Activated CD8-positive, alpha-beta memory T cell treated with anti-CD3 and anti-CD28 coated beads for 4 hours (primary cell): Measurements from ENCODE around the gene DNAAF5.
"Not testable (repeated sequence)": the region's sequence is repeated elsewhere in the genome, so short reads cannot be mapped to it uniquely, and the experiment has no call there.

Experiments
- DNase-seq, 2 donors: peaks; one replicate each; pipeline ENCODE4 v3.0.0-alpha.2; 2020; ENCODE audit warnings: low read depth in 2 of 2

The DNAAF5 gene

DNA sequence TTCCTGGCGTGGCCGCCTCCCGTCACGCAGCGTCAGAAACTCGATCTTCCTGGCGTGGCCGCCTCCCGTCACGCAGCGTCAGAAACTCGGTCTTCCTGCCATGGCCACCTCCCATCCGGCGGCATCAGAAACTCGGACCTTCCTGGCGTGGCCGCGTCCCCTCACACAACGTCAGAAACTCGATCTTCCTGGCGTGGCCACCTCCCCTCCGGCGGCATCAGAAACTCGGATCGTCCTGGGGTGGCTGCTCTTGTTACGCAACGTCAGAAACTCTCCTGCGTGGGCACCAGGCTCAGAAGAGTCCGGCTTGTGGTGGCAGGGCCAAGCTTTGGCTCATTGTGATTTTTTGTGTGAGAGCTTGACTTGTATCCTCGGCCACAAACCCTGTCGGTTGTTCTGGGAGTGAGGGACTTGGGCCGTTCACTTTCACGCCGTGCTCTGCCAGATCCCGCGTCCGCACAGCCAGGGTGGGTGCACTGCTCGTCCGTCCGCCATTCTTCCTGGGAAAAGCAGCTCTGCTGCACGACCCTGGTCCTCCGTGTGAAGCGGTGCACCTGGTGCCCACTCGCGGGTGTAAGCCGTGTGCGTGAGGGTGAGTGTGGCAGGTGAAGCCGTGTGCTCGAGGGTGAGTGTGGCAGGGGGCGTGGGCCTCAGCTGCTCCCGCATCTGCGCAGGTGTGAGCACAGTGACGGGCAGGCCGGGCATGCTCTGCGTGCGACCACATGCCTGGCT is 56.4 kb downstream of the DNAAF5 start:
- no peak for DNase-seq

DNA sequence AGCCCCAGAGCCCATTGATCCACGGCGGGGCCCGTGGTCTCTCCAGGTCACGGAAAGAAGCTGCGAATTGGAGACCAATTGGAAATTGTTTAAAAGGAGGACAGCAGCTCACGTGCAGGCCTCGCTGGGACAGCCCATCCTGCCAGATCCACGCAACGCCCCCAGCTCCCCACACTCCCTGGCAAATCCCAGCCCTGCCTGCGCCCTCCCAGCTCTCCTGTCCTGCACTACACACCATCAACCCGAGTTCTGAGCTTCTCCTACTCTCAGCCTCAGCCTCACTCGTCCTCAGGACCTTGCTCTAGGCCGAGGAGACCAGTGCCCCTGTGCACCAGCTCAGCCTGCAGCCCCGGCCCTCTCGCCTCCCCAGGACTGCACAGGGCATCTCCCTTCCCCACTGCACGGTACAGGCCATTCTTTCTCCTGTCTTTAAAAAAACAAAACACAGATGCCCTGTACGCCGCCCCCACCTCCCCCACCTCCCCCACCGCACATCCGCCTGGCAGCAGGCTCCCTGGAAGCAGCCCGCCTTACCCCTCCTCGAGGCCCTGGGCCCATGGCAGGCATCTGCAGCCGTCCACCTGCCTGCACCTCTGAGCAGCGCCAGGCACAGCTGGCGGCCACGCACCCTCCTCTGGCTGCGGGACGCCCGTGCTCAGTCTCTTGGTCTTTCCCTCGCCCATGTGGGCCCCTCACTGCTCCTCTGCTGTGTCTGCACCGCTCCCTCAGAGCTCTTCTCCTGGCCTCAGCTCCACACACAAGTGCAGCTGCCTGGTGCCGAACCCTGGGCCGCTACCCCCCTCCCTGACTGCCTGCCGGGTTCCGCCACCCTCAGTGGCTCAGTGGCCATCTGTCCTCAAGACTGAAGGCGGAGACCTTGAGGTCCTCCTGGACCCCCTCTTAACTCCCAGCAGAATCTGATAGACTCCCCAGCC is 57.3 kb downstream of the DNAAF5 start:
- DNase-seq: no peak

DNA sequence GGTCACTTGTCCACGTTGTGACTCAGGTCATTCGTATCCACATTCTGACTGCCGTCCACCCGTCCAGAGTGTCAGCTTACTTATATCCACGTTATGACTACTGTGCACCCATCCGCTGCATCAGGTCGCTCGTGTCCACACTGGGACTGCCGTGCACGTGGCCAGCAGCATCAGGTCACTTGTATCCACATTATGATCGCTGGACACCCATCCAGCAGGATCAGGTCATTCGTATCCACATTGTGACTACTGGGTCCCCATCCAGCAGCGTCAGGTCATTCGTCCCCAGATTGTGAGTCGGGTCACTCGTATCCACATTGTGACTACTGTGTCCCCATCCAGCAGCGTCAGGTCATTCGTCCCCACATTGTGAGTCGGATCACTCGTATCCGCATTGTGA is 58.5 kb downstream of the DNAAF5 start:
- DNase-seq: no peak

DNA sequence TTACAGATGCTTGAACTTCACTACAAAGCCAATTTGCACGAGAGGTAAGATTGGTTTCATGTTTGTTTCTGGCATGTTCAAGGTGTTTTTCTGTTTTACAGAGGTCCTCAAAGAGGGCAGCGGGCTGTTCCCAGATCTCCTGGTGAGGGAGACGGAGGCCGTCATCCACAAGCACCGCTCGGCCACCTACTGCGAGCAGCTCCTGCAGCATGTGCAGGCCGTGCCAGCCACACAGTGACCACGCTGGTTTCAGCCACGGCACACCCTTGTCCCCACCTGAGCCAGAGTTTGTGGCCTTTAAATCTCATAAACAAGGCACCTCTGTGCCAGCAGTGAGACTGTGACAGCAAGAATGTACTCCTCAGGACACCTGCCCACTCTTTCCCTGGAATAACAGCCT is 58.9 kb downstream of the DNAAF5 start:
- DNase-seq: no peak

DNA sequence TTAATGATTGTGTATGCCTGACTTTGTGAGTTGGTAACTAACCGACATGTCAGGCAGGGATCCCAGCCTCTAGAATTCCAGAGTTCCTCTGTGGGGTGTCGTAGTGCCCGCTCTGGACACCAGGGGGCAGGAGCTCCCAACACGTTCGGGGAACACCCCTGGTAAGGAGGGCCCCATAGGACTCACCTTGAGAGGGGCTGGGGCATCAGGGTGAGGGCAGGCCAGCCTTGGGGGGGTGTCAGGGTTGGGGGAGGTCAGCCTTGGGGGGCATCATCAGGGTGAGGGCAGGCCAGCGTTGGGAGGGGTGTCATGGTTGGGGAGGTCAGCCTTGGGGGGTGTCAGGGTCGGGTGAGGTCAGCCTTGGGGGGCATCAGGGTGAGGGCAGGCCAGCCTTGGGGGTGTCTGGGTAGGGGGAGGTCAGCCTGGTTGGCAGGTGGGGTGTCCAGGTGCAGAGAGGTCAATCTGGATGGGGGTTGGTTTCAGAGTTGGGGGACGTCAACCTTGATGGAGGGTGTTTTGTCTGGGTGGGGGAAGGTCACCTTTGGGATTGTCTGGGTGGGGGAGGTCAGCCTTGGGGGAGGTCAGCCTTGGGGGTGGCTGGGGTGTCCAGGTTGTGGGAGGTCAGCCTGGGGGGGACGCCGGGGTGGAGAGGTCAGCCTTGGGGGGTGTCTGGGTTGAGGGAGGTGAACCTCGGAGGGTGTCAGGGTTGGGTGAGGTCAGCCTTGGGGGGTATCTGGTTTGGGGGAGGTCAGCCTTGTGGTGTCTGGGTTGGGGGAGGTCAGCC is 60.2 kb downstream of the DNAAF5 start:
- DNase-seq: peak; percentile 46

DNA sequence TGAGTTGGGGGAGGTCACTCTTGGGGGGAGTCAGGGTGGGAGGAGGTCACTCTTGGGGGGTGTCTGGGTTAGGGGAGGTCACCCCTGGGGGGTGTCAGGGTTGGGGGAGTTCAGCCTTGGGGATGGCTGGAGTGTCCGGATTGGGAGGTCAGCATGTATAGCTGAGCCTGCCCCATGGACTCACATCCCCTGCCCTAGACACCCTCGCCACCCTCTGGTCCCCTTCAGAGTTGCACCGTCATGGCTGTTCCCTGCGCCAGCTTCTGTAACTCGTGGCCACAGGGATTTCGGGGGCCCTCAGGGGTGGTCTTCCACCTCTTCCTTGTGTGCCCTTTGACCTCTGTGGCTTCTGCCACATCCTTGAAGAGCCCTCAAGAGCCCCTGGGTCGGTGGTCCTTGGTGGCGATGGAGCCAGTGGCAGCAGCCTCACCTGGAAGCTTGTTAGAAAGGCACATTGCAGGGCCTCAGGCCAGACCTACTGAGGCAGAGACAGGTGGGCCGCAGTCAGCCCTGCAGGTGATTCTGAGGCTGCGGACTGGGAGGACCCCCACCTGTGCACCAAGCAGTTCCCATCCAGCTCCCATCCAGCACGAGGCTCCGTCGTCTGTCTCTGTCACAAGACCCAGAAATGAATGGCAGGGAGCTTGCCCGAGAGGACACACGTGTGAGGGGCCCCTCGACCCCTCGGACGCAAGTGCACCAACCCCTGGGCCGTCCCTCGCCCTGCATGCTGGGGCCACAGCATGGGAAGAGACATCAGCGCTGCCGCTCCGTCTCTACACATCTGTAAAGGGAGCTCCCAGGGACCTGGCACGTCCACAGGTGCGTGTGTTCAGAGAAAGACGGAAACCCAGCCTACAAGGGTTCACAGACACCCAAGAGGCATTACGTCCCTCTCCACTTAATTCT is 61.1 kb downstream of the DNAAF5 start:
- no peak for DNase-seq

DNA sequence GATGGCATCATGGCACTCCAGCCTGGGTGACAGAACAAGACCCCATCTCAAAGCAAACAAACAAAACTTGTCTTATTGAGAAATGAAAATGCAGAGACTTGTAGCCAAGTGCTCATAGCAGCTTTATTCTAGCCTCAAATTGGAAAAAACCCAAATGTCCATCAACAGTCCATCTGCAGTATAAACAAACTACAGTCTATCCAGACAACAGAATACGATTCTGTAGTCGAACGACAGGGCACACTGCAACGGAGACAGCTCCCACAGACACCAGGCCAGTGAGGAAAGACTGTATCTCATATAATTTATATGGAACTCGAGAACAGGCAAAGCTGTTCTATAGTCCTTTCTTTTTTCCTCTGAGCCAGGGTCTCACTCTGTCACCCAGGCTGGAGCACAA is 65.0 kb downstream of the DNAAF5 start:
- no peak for DNase-seq

DNA sequence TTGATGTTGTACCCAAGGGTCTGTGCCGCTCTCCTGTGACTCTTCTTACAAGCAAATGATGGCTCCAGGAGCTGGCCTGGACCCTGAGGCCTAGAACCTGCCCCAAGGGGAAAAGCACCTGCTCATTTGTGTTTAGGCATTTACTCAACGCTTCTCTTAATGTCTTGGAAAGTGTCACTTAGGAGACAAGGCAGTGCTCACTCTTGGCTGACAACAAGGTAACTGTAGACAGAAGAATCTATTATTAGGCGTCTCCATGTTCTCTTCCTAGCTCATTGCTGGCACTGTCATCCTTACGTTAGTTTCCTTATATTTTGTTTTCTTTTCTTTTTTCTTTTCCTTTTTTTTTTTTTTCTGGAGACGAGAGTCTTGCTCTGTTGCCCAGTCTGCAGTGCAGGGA is 67.7 kb downstream of the DNAAF5 start:
- no peak for DNase-seq

DNA sequence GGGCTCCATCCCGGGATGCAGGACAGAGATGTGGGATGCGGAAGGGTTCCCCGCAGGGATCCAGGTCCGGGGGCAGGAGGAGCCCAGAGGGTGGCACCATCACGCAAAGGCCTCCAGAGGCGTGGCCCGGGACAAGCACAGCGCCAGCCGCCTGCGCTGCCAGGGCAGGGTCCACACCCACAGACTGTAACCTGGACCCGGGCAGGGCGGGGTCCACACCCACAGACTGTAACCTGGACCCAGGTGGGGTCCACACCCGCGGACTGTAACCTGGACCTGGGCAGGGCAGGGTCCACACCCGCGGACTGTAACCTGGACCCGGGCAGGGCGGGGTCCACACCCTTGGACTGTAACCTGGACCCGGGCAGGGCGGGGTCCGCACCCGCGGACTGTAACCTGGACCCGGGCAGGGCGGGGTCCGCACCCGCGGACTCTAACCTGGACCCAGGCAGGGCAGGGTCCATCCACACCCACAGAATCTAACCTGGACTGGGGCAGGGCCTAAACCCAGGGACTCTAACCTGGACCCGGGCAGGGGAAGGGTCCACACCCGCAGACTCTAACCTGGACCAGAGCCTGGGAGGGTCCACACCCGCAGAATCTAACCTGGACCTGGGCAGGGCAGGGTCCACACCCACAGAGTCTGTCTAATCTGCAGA is 68.3 kb downstream of the DNAAF5 start:
- no peak for DNase-seq

DNA sequence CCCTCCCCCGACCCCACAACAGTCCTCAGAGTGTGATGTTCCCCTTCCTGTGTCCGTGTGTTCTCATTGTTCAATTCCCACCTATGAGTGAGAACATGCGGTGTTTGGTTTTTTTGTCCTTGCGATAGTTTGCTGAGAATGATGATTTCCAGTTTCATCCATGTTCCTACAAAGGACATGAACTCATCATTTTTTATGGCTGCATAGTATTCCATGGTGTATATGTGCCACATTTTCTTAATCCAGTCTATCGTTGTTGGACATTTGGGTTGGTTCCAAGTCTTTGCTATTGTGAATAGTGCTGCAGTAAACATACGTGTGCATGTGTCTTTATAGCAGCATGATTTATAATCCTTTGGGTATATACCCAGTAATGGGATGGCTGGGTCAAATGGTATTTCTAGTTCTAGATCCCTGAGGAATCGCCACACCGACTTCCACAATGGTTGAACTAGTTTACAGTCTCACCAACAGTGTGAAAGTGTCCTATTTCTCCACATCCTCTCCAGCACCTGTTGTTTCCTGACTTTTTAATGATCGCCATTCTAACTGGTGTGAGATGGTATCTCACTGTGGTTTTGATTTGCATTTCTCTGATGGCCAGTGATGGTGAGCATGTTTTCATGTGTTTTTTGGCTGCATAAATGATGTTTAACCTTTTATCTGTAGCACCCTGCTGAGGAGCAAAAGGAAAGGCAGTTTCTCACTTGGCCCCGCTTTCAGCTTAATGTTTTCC is 70.1 kb downstream of the DNAAF5 start:
- not testable (repeated sequence) for DNase-seq

DNA sequence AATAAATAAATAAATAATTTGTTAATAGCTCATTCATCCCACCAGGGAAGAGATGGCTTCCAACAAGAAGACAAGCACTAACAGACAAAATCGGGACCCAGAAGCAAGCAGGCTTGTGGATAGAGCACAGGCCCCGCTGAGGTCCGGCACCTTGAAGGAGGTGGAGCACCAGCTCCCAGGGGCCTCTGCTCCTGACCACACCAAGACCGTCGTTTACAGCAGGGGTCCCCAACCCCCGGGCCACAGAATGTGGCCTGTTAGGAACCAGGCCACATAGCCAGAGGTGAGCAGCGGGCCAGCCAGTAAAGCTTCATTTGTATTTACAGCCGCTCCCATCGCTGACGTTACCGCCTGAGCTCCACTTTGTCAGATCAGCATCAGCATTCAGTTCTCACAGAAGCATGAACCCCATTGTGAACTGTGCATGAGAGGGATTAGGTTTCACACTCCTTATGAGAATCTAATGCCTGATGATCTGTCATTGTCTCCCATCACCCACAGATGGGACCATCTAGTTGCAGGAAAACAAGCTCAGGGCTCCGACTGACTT is 72.5 kb downstream of the DNAAF5 start:
- no peak for DNase-seq

DNA sequence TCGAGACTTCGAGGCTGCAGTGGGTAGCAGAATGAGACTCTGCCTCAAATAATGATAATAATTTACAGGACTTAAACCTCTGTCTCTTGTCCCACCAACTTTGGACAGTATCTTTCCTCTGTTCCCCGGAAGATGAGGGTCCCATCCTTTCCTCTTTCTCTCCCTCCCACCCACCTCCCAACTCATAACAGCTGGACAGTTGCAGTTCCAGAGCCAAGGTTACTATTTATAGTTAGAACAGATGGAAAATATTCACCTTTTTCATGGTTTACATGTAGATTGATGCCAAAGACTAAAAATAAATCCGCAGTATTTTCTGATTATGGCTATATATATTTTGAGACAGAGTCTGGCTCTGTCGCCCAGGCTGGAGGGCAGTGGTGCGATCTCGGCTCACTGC is 74.2 kb downstream of the DNAAF5 start:
- DNase-seq: no peak

DNA sequence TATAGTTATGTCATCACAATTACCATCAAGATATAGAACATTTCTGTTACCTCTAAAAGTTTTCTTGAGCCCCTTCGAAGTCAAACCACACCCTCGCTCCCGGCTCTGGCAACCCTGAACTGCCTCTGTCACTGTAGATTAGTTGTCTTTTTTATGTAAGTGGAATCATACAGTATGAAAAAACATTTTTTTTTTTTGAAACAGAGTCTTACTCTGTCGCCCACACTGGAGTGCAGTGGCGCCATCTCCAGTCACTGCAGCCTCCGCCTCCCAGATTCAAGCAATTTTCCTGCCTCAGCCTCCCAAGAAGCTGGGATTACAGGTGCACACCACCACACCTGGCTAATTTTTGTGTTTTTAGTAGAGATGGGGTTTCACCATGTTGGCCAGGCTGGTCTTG is 74.9 kb downstream of the DNAAF5 start:
- not testable (repeated sequence) for DNase-seq

DNA sequence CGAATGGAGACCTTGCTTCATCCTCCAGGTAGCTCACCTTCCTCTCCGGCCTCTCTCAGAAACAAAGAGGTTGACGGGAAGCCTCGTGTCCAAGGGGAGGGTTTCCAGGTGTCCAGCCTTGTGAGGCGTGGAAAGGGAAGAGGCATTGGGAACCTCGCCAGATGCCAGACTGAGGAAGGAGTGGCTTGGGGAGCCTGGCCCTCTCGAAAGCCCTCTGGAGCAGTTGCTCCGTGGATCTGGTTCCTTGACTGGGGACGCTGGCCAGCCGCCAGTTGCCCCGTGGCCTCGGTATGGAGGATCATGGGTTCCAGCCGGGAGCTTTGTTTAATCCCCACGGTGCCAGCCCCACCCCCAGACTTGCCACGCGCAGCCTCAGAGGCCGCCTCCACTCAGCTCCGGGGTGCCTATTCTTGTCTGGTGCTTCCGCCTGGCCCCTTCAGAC is 75.5 kb downstream of the DNAAF5 start:
- DNase-seq: no peak

DNA sequence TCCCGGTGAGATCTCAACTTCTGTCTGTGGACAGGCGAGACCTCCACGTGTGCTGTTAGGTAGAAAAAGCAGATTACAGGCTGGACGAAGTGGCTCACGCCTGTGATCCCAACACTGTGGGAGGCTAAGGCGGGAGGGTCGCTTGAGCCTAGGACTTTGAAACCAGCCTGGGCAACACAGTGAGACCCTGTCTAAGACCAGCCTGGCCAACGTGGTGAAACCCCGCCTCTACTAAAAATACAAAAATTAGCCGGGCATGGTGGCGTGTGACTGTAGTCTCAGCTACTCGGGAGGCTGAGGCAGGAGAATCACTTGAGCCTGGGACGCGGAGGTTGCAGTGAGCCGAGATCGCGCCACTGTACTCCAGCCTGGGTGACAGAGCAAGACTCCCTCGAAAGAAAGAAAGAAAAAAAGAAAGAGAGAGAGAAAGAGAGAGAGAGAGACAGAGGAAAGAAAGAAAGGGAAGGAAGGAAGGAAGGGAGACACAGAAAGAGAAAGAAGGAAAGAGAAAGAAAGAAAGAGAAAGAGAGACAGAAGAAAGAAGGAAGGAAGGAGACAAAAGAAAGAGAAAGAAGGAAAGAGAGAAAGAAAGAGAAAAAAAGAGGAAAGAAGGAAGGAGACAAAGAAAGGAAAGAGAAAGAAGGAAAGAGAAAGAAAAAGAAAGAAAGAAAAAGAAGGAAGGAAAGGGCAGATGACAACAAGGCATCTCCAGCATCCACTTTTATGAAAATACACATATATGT is 76.2 kb downstream of the DNAAF5 start:
- DNase-seq: no peak

DNA sequence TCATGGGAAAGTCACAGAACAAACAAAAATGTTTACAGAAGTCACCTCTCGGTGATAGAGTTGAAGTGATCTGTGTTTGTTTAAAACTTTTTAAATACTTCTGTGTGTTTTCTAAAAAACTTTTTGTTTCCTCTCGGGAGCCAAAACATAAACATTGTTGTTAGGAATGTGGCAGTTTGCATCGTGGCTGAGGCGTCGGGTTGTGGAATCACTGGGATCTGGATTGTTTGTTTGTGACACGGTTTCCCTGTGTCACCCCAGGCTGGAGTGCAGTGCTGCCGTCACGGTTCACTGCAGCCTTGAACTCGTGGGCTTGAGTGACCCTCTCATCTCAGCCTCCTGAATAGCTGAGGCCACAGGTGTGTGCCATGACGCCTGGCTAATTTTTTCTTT is 76.7 kb downstream of the DNAAF5 start:
- DNase-seq: no peak

DNA sequence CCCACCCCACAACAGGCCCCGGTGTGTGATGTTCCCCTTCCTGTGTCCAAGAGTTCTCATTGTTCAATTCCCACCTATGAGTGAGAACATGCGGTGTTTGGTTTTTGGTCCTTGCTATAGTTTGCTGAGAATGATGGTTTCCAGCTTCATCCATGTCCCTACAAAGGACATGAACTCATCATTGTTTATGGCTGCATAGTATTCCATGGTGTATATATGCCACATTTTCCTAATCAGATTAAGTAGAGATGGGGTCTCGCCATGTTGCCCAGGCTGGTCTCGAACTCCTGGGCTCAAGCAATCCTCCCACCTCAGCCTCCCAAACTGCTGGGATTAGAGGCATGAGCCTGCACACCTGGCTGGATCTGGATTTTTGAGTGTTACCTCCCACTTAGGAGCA is 77.3 kb downstream of the DNAAF5 start:
- not testable (repeated sequence) for DNase-seq

DNA sequence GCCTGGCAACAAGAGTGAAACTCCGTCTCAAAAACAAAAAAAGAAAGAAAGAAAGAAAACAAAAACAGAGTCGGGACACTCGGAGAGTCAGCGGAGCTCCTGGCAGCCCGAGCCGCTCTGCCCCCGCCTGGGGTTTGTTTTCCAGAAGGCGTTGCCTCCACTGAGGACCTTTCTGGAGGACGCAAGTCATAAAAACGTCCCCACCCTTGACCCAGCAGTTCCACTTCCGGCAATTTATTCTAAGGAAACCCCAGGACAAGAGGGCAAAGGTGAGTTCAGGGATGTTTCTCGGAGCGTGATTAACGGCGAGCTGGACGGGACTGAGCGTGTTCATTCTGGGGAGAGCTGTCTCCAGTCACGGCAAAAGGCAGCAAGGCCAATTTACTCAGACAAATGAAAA is 78.8 kb downstream of the DNAAF5 start:
- no peak for DNase-seq
